Superior temporal gyrus (tissue), 1 donor: ENCODE data around the gene NAA50.

Source experiments
- DNase-seq: peaks from one replicate; pipeline ENCODE4 v3.0.0-alpha.2; 2016; ENCODE audit errors: extremely low spot score

NAA50 gene

DNA sequence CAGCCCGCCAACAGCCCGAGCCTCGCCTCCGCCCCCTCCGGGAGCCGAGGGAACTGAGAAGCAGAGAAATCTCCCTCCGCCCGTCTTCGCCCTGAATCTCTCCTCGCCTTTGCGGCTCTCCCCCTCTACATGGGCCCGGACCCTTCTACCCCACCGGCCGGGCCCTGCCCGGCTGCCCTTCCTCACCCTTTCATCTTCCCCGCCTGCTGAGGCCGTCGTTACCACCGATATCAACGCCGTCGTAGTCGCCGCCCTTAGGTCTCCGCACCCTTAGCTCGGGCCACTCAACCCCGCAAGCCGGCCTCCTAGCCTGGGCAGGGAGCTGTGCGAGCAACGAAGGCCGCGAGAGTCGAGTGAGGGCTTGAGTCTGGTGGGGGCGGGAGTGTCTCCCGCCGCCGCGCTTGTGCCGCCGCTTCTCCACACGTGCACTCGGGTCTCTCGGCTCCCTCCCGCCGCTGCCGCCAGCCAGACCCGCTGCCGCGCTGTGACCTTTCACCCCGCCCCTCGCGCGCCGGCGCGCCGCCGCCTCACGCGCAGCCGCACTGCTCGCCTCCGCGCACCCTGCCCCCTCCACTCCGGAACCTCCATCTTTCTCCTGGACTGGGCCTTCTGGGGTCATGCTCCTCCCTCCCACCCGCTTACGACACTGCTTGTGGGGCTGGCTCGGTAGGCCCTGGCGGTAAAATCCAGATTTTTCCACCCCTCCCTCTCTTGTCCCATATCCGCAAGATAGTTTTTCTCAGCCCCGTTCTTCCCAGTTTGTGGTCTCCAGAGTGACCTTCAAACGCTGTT is at the start of gene NAA50:
Gene NAA50, minus strand, starts transcription at position 494 of the 792 bp plus-strand sequence. Its CDS starts 300 bp downstream, at position 194.
- DNase-seq, result peak; percentile 91

DNA sequence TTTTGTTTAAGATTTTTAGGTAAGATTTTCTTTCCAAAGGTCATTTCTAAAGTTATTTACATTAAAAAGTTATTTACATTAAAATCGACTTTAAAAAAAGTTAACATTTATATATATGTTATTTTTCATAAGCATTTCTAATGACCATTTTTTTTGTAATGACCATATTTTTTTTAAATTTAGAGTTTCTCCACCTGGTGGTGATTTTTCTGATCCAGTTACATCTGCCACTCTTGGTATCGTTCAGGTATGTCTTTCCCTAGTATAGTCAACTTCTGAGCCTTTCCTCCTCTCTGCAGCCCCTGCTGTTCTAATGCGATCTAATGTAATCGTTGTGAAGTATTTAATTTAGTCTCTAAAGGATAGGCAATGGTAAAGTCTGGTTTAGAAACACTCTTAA is 49.6 kb upstream of the NAA50 start:
- DNase-seq, result no peak

DNA sequence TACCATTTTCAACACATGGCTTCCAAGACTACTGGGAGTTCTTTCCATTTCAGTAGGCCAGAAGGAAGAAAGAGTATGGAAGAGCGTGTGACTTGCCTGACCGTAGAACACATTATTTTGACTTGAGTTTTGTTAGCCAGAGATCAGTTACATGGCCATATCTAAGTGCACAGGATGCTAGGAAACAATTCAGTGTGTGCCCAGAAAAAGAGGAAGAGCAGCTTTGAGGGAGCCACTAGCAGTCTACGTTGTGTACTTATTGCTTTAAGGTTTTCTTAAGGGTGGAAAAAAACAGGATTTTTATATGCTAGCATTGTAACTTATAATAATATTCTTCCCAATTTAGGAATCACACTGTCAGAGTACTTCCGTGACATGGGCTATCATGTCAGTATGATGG is 48.5 kb upstream of the NAA50 start:
- DNase-seq, result no peak

DNA sequence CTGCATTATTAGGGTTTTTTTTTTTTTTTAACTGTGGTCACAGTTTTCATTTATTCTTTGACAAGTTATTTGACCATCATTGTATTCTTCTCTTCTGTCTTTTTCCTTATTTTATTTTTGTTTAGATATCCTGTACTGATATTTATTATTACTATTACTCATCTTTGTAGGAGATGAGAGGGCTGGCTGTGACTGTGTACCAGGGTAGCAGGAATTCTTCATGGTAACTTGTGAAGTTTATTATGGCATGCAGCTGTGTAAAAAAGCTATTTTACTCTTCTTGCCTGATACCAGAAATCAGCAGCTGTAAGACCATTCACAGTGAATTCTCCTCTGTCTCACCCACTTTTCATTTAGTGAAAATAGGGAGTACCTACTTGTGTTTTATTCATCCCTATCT is 45.3 kb upstream of the NAA50 start:
- no peak for DNase-seq

DNA sequence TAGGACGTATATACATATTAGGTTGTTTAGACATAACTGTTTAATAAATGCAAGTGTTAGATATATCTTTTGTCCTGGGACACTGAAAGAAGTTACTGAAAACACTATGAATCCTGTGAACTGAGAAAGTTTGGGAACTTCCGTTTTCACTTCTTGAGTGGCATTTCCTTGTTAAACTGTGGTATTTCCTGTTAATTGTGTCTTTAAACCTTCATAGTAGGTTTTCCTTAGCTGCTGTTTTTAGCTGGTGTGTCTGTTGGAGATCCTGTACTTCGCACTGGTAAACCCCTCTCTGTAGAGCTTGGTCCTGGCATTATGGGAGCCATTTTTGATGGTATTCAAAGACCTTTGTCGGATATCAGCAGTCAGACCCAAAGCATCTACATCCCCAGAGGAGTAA is 37.9 kb upstream of the NAA50 start:
- no peak for DNase-seq

DNA sequence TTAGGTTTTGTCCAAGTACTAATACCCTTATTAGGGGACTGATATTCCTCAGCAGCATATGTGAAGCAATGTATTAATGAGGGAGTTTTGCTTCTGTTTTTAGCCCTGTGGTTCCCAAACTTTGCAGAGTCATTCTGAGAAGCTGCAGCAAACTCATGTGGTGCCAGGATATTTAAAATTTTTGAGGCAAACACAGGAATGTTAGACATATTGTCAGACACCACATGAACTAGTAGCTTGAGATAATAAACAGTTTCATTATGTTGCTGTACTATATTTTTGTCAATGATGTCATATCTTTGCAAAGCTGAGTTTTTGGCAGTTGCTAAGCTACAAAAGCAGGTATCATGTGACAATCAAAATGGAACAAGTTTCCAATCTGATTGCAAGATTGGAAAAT is 37.4 kb upstream of the NAA50 start:
- DNase-seq, result peak; percentile 16

DNA sequence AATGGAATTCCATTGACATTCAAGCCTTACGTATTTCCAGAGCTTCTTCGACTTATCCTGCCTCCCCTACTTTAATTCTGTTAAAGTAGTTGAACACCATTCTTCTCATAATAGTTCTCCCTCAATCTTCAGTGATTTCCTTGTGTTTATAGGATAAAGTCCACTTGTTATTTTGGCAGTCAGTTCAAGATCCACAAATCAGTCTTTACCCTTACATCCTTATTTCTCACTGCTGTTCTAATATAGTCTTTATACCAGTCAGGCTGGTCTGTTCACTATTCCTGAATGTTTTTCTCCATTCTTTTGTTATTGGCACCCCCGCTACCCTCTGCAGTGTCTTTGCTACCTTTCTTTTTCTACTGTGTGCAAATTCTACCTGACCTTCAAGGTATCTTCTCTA is 30.5 kb upstream of the NAA50 start:
- DNase-seq, result no peak

DNA sequence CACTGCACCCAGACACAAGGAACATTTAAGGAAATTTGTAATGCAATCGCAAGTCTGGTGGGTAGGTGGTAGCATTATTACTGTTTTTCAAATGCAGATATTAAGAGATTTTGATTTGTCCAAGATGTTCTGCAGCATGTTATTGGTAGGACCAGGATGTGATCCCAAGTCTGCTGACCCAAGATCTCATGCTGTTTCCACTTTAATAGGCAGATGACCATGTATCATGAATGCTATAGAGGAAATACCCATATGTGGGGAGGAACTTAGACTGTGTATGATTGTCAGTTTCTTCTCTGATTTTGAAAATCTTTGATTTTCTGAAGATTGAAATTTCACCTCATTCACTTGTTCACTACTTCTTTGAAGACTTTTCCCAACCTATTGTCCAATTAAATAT is 29.5 kb upstream of the NAA50 start:
- DNase-seq, result no peak

DNA sequence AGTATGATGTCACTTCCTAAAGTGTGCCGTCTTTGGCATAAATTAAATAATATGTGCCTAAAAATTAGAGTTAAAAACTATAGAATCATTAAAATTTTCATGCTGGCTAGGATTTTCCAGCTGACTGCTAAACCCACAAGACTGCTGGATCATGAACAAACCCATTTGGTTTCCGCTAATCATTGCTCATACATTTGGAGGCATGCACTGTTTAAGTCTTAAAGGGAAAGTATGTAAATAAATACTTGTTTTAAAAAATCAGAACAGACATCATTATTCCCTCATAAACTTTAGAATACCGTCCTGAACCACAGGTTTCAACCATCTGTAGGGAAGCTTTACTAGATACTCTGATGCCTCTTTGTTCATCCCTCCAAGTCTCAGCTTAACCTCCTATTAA is 27.3 kb upstream of the NAA50 start:
- DNase-seq, result no peak

DNA sequence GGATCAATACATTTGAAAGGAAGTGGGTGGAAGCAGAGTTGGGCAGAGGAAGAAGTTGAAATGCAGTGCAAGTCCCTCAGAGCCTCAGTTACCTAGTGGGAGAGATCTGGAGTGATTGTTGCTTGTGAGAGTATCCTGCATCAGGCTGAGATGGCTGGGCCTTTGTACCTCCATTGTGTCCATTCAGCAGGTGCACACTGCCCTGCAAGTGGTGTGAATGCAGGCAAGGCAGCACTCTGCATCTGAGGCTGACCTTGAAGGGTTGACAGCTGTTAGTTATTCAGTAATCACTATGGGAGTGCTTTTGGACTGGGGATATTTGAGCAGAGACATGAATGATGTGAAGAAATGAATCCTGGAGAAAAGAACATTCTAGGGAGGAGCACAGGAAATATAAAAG is 25.9 kb upstream of the NAA50 start:
- DNase-seq, result no peak

DNA sequence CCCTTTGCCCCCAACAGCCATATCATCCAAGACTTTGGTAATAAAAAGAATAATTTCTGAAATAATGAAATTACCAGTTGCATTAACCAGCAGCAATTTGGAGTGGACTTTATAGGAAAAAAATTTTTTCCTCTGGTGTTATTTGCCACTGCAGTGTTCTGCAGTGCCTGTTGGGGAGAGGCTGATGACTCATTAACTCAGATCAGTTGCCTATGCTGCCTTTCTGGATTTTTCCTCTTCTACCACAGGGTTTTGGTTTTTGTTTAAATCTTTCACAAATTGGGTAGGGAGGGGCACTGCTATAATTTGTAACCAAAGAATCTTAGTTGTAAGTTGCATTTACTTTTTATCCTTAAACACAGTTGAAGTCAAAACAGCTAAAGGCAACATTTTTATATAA is 23.5 kb upstream of the NAA50 start:
- peak; percentile 59 for DNase-seq

DNA sequence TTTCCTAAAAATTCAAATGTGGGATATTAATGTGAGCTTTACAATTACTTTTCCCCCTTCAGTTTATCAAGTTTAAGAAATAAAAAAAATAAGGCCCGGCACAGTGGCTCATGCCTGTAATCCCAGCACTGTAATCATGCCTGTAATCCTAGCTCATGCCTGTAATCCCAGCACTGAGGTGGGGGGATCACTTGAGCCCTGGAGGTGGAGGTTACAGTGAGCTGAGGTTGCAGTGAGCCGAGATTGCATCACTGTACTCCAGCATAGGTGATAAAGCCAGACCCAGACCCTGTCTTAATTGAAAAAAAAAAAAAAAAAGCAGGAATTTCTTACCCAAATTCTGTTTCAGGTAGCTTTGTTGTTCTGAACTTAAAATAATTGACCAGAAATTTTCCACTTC is 18.6 kb upstream of the NAA50 start:
- DNase-seq, result no peak

DNA sequence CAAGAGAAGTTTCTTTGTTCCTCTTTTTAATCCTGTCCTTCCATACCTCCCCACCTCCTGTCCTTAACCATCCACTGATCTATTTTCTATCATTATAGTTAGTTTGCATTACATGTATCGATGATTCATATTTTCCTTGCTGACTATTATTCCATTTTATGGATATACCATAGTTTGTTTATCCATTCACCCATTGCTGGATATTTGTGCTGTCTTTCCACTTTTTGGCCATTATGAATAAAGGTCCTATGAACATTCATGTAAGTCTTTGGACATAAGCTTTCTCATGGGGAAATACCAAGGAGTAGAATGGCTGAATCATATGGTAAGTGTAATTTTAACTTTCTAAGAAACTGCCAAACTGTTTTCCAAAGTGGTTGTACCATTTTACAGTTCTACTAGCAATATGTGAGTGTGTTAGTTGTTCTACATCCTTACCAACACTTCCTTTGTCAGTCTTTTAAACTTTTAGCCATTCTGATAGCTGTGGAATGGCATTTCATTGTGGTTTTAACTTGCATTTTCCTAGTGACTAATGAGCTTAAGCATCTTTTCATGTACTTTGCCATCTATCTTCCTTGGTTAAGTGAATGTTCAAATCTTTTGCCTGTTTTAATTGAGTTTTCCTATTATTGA is 12.5 kb upstream of the NAA50 start:
- no peak for DNase-seq

DNA sequence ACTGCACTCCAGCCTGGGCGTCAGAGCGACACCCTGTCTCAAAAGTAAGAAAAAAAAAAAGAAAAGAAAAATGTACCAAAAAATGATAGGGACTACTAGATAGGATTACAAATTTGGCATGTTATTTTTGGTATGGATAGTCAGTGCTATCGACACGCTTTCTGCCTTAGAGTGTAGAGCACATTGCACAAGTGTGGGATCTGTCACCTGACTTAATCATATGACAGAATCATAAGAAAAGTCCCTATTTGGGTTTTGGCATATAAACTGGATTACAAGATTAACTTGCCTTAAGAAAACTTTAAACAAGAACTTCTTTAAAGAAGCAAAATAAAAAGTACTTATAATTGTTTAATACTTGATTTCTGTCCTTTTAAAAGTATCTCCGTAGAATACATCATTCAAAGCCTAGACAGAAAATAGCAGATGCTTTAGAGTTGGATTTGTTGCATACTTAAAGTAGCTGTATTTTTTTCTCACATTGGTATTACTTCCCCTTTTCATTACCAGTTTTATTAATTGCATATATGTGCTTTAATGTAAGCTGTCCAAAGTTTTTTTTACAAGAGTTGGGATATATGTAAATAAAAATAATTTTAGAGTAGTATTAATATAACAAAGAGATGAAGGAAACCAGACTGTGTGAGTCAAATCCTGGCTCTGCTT is 8.6 kb upstream of the NAA50 start:
- DNase-seq, result no peak

DNA sequence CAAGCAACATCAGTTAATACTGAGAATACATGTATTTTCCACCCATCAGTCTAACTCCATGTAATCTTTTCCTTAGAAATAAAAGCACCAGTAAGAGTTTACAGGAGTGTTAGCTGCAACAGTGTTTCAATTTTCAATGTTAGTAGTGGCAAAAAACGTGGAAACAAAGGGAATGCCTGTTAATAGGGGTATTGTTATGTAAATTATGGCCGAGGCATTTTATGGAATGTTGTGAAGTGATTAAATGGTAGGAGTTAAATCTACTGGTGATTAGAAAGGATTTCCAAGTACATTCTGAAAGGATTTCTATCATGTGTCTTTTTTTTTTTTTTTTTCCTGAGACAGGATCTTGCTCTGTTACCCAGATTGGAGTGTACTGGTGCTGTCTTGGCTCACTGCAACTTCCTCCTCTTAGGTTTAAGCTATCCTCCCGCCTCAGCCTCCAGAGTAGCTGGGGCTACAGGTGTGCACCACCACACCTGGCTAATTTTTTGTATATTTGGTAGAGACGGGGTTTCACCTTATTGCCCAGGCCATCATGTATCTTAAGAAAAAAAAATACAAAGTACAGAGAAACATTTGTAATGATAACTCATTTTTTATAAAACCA is 7.4 kb upstream of the NAA50 start:
- DNase-seq, result no peak

DNA sequence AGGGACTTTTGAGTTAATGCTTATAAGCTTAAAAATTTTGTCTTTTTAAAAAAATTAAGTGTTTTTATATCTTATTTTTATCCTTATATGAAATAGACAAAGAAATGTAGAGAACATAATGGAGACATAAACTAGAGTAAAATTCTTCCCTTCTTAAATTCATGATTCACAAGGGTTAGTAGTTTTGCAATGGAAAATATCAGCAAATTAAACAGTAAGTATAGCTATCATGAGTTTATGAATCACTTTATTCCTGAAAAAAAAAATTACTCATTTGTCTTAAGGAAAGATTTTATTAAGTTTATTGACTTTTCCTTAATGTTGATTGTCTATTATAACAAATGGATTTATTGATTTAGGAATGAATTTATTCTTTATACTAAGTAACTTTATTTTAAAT is 5.1 kb upstream of the NAA50 start:
- DNase-seq, result no peak

DNA sequence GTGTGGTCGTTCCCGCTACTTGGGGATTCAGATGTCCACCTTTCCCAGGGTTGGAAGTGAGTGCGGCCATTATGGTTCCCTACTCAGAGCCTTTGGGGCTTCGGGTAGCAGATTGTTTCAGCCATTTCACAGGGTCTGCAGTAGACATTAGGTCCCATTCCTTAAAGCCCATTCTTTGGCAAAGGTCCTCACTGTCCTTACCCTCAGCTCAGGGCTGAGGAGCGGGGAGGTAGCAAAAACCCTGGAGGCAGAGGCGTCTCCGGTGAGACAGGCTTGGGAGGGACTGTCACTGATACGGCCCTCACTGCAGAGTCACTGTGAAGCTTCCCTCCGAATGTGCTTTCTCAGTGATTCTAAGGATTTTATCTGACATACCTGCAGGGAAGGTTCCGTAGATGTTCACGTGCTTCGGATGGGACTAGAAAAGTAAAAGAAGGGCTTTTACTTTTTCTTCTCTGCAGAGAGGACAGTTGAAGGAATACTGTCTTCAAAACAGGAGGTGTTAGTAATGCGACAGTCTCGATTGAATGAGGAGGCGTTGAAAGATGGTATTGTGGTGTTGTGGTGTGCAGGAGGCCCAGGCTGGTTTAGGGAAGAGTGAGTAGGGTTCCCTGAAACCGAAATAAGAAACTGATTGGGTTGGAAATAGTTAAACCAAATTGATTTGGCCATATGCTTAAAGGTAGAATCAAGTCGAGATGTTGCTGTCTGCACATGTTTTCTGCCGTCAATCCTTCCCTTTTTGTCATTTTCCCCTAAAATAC is 1.4 kb upstream of the NAA50 start:
- DNase-seq, result no peak

DNA sequence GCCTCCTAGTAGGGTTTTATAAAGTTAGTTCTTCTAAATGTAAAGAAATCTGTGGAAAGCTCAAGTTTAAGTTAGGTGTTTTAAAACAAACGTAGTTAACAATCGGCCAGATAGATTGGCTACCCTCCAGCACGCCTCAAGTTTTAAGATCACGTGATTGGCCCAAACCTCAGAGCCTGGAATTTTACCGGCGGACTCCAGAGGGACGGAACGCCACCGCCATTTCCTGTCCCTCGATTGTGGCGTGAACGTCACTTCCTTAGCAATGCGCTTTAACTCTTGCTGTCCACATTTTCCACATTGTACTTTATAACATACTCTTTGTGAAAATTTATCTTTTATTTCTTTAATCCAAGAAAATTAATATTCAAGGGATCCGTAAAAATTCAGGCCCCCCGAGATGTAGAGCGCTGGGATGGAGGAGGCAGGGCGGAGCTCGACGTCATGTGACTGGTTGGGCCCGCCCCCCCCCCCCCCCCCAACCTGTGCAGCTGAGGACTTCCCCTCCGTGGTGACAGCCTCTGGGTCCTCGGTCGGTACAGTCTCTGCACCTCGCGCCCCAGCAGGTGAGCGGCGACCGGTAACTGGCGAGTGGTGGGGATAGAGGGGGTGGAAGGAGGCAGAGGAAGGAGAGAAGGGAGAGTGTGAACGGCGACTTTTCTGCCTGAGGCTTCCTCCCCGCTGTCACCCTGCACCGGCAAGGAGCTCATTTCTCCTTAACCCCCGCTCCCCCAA is 666 bp upstream of the NAA50 start, which contains the start of gene ATP6V1A:
Gene ATP6V1A, plus strand, starts transcription at position 488 of the 735 bp plus-strand sequence. CDS start 31,719 bp downstream, outside the sequence.
- peak; percentile 100 for DNase-seq

DNA sequence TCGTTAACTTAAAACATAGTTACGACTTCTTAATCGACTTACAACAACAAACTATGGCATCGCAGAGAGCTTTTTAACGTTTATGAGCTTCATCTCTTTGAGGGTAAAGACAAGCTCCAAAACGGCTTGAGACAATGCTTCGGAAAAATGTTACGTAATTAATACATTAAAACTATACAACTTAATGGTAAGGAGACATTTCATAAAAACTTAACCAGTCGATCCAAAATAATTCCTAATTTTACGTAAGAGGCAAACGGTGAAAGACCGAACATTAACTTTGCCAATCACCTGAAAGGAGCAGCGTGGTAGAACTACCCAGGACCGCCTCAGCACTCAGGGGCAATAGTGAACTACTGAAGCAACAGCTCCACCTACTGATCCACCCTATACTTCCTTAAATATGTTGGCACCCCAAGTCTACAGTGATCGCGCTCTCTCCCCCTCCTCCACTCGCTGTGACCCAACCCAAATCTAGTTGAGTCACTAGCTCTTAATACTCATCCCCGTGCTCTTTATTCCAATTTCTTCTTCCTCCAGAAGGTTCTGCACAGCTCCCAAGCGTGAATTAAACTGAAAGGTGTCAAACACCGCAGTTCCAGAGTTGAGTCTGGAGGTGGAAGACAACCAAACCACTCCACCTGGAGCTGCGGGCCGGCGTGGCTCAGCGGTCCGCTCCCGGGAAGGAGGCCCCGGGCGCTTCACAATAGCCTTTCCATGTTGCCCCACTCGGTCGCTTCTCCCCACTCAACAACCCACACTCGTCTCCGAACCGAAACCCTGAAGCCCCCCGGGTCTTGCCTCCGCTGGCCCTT is 901 bp downstream of the NAA50 start:
- peak; percentile 75 for DNase-seq

DNA sequence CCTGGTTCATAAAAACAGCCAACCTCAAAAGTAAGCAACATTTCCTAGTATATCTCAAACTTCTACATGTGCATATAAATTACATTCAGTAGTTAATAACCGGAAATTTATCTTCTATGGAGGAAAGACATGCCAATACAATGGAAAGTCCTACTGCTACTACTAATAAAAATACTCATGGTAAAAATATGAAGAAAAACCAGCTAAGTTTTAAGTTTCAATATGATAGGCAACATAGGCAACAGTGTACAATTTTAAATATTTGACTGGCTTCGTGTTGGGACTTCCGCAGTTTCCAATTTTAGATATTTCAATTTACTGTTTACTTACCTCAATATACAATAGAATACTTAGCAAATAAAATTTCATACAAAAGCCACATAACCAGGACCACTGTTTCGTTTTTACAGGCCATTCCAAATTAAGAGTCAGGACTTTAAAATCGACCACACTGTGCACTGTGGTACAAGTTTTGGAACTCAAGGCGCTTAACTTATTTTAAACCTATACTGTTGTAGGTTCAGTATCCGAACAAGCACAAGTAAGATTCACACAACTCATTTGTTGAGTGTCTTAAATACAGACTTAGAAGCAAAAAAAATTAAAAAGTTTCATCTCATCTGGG is 2.9 kb downstream of the NAA50 start:
- no peak for DNase-seq
